SU-DHL-6 (cell line): ENCODE measurements around the gene ARL4A.

Experiments used
- EZH2phosphoT487 ChIP-seq: fragments of 200-600 bp; sonication (generic), shearing (Covaris generic); conservative IDR thresholded peaks from 2 replicates; pipeline ENCODE4 v1.6.1; 2018; ENCODE audit warnings: mild to moderate bottlenecking, antibody characterized with exemption, low read length, moderate library complexity, mixed read lengths
- TF ChIP-seq, protein P1 (sequence below): fragments of 200-600 bp; sonication (generic); IDR thresholded peaks from one replicate; pipeline ENCODE4 v1.5.1; 2017; ENCODE audit warnings: antibody characterized with exemption, mild to moderate bottlenecking, low read length, moderate library complexity; ENCODE audit not compliant: insufficient read depth, poor library complexity, severe bottlenecking

DNA sequence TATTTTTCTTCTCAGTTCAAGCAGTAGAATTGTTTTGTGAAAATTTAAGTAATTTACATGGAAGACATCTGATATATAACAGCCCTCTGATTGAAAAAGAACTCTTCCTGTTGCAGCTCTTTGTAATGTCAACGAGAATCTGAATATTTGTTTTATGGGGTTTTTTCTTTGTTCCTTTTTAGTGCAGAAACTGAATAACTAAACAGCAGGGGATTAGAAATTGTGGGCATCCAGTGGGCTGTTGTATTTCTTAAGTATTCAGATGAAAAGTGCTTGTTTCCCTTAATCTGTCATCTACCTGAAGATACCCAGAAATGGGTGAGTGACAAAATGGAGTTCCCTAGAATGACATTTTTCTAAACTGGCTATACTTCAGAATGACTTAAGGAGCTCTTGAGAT lies 7.4 kb downstream of the ARL4A start:
- TF ChIP-seq, protein P1, sequence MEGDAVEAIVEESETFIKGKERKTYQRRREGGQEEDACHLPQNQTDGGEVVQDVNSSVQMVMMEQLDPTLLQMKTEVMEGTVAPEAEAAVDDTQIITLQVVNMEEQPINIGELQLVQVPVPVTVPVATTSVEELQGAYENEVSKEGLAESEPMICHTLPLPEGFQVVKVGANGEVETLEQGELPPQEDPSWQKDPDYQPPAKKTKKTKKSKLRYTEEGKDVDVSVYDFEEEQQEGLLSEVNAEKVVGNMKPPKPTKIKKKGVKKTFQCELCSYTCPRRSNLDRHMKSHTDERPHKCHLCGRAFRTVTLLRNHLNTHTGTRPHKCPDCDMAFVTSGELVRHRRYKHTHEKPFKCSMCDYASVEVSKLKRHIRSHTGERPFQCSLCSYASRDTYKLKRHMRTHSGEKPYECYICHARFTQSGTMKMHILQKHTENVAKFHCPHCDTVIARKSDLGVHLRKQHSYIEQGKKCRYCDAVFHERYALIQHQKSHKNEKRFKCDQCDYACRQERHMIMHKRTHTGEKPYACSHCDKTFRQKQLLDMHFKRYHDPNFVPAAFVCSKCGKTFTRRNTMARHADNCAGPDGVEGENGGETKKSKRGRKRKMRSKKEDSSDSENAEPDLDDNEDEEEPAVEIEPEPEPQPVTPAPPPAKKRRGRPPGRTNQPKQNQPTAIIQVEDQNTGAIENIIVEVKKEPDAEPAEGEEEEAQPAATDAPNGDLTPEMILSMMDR: no peak
- no peak for TF ChIP-seq EZH2phosphoT487
